ENCODE data around the gene PKIG. TPM values are rescaled to one million over a fixed set of nuclear protein-coding genes. Genes with fewer than 3 reads are reported as not detected.

The PKIG gene
- total and polyA plus RNA-seq, 4 donors, result 25.5 to 107 (median 66.1) TPM

DNA sequence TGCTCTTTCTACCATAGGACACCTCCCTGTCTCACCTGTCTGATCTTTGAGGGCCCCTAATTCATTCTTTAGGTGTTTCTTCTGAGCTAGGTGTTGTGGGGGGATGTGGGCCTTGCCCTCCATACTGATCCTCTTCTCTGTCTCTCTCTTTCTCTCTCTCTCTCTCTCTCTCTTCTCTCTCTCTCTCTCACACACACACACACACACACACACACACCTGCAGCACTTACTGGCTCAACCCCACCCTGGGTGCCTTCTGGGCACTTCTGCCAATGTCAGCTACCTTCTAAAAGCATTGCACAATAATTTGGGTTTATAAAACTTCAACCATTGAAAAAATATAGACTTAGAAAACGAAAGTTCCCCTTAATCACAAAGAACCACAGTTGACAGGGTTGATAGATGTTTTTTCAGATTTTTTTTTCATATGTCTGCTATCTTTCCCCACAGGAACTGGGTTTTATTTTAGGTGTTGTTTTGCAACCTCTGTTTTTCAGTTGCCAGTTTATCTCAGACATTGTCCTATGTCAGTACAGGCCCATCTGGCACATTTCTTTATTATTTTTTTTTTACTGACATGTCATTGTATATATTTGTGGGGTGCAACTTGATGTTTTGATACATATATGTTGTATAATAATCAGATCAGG lies 28.1 kb downstream of the PKIG start:
- Histone ChIP-seq H3K4me1 (ENCODE audit: control insufficient read depth, insufficient read depth, low read length) (peaks cover 26% of the 10 kb centered on the region), H3K27me3 (ENCODE audit: control insufficient read depth, insufficient read depth, low read length) (no peaks in the 10 kb centered on the region), H3K27ac (ENCODE audit: low read depth, low read length) (no peak overlapping the region), H3K4me3 (ENCODE audit: low read depth, low read length) (no peak overlapping the region), H3K9me3 (ENCODE audit: control insufficient read depth, insufficient read depth, low read length) (no peaks in the 10 kb centered on the region), H3K36me3 (ENCODE audit: control insufficient read depth, insufficient read depth, low read length) (peaks cover 15% of the 10 kb centered on the region)
- WGBS (ENCODE audit: insufficient coverage), result no CpG with 5 or more reads among the region's 1 CpG
- no peak for DNase-seq (ENCODE audit: low read depth in 4 of 6, low spot score in 6 of 6)

DNA sequence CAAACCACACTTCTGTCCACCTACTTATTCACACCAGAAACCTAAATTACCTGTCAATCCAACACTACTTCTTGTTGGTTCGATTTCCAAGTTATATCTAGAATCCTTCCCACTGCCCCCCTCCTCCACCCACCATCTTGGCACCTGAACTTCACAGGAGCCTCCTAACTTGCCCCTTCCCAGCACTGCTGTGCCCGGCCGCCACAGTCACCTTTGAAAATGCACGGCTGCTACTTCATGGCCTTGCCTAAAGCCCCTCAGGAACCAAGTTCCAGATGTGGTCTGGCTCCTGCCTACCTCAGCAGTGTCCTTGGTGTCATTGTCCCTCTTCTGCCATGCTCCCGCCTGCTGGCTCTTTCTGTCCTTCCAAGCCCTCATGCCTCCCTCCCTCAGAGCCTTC lies 31.2 kb downstream of the PKIG start:
- peaks cover 39% of the 10 kb centered on the region for H3K36me3 ChIP-seq (ENCODE audit: control insufficient read depth, insufficient read depth, low read length)
- no peak for DNase-seq (ENCODE audit: low read depth in 4 of 6, low spot score in 6 of 6)
- H3K27me3 ChIP-seq (ENCODE audit: control insufficient read depth, insufficient read depth, low read length), result no peaks in the 10 kb centered on the region
- 94% methylated on average over 5 of the region's 5 CpGs for WGBS (ENCODE audit: insufficient coverage)
- H3K9me3 ChIP-seq (ENCODE audit: control insufficient read depth, insufficient read depth, low read length), result no peaks in the 10 kb centered on the region
- H3K4me1 ChIP-seq (ENCODE audit: control insufficient read depth, insufficient read depth, low read length), result peaks cover 41% of the 10 kb centered on the region
- no peak overlapping the region for H3K27ac ChIP-seq (ENCODE audit: low read depth, low read length)
- no peak overlapping the region for H3K4me3 ChIP-seq (ENCODE audit: low read depth, low read length)

DNA sequence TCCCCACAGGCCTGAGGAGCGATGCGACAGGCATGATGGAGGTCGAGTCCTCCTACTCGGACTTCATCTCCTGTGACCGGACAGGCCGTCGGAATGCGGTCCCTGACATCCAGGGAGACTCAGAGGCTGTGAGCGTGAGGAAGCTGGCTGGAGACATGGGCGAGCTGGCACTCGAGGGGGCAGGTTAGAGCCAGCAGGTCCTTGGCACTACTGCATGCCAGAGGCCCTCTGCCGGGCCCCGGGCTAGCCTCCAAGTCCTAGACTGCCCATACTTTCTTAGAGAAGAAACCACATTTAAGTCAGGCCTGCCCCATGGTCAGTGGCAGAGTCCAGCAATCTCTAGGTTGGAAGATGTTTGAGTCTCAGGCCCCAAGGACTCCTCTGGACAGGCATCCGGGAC lies 32.1 kb downstream of the PKIG start:
- Histone ChIP-seq H3K36me3 (ENCODE audit: control insufficient read depth, insufficient read depth, low read length) (peaks cover 48% of the 10 kb centered on the region), H3K27ac (ENCODE audit: low read depth, low read length) (no peak overlapping the region), H3K27me3 (ENCODE audit: control insufficient read depth, insufficient read depth, low read length) (no peaks in the 10 kb centered on the region), H3K9me3 (ENCODE audit: control insufficient read depth, insufficient read depth, low read length) (no peaks in the 10 kb centered on the region), H3K4me1 (ENCODE audit: control insufficient read depth, insufficient read depth, low read length) (peaks cover 36% of the 10 kb centered on the region), H3K4me3 (ENCODE audit: low read depth, low read length) (no peak overlapping the region)
- DNase-seq (ENCODE audit: low read depth in 4 of 6, low spot score in 6 of 6), result peak in 1 of 6 donors; percentile 57
- 69% methylated on average over 14 of the region's 14 CpGs for WGBS (ENCODE audit: insufficient coverage)

DNA sequence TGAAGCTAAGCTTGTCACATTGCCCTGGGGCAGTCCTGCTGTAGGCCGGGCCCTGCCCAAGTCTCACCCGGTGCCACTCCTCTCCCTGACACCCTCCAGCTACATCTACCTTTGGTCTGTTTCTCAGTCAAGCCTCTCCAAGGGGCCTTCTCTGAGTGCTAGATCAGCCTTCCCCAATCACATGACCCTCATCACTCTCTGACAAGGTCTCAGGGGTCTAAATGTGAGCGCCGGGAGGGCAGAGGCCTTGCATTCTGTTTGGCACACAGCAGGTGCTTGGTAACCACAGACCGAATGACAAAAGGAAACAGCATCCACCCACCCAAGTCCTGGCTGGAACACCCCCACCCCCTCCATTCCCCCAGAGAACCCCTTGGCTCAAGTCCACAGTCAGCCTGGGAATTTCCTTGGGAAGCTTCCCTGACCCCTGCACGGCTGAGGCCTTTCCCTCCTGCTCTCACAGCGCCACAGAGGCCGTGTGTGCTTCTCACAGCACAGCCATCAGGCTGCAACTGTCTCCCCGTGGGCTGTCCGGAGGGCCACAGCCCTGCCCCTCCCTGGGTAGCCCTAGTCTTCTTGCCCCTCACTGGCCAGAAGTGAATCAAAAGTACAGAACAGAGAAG lies 32.9 kb downstream of the PKIG start:
- H3K36me3 ChIP-seq (ENCODE audit: control insufficient read depth, insufficient read depth, low read length), result peaks cover 55% of the 10 kb centered on the region
- DNase-seq (ENCODE audit: low read depth in 4 of 6, low spot score in 6 of 6), result peak in 2 of 6 donors; percentile 17 to 44
- peaks cover 29% of the 10 kb centered on the region for H3K4me1 ChIP-seq (ENCODE audit: control insufficient read depth, insufficient read depth, low read length)
- WGBS (ENCODE audit: insufficient coverage), result 24% methylated on average over 10 of the region's 10 CpGs
- H3K4me3 ChIP-seq (ENCODE audit: low read depth, low read length), result no peak overlapping the region
- H3K9me3 ChIP-seq (ENCODE audit: control insufficient read depth, insufficient read depth, low read length), result no peaks in the 10 kb centered on the region
- no peak overlapping the region for H3K27ac ChIP-seq (ENCODE audit: low read depth, low read length)
- no peaks in the 10 kb centered on the region for H3K27me3 ChIP-seq (ENCODE audit: control insufficient read depth, insufficient read depth, low read length)

DNA sequence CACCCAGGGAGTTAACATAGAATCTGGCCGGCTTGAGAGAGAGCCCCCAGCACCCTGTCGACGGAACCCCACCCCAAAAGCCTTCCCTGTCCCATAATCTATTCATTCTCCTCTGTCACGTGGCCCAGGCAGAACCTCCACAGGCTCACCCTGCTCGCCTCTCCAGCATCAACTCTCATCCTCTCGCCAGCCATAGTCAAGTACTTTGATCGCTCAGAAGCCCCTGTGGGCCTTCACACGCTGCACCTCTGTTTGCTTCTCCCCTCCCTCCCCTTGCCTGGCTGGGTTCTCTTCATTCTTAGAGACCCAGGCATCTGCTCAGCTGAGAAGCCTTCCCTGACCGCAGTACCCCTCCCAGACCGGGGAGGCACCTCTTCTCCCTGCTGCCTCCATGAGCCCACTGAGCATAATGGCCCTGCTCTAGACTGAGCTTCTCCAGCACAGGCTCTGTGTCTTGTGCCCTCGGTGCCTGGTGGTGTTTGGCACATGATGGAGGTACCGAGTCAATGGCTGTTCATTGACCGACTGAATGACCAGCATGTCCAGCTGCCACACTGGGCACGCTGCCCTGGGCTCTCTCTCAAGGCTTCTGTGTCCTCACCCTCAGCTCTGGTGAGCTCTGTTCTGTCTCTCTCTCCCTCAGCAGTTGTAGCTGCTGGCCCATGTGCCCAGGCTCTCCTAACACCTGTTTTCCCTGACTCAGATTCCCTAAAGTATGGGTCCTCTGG lies 33.7 kb downstream of the PKIG start:
- Histone ChIP-seq H3K9me3 (ENCODE audit: control insufficient read depth, insufficient read depth, low read length) (no peaks in the 10 kb centered on the region), H3K27me3 (ENCODE audit: control insufficient read depth, insufficient read depth, low read length) (no peaks in the 10 kb centered on the region), H3K27ac (ENCODE audit: low read depth, low read length) (no peak overlapping the region), H3K4me3 (ENCODE audit: low read depth, low read length) (no peak overlapping the region), H3K4me1 (ENCODE audit: control insufficient read depth, insufficient read depth, low read length) (peaks cover 27% of the 10 kb centered on the region), H3K36me3 (ENCODE audit: control insufficient read depth, insufficient read depth, low read length) (peaks cover 55% of the 10 kb centered on the region)
- WGBS (ENCODE audit: insufficient coverage), result 66% methylated on average over 14 of the region's 14 CpGs
- DNase-seq (ENCODE audit: low read depth in 4 of 6, low spot score in 6 of 6), result peak in 1 of 6 donors; percentile 32

DNA sequence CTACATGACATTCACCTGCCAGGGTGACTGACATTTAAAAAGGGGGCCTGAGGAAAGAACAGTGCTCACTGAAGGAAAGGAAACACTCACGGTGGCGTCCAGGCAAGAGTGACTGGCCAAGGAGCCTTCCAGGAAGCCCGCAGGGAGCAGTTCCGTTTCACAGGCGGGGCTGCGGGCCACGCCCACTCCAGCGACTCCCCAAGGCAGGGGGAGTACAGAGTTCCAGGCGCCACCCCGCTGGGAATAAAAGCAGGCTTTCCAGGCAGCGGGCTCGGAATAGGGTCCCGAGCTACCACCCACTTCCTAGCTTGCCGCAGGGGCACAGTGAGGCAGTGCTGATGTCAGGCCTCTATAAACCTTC lies 34.2 kb downstream of the PKIG start:
- Histone ChIP-seq H3K27ac (ENCODE audit: low read depth, low read length) (no peak overlapping the region), H3K27me3 (ENCODE audit: control insufficient read depth, insufficient read depth, low read length) (no peaks in the 10 kb centered on the region), H3K9me3 (ENCODE audit: control insufficient read depth, insufficient read depth, low read length) (no peaks in the 10 kb centered on the region), H3K36me3 (ENCODE audit: control insufficient read depth, insufficient read depth, low read length) (peaks cover 55% of the 10 kb centered on the region), H3K4me1 (ENCODE audit: control insufficient read depth, insufficient read depth, low read length) (peaks cover 27% of the 10 kb centered on the region), H3K4me3 (ENCODE audit: low read depth, low read length) (no peak overlapping the region)
- WGBS (ENCODE audit: insufficient coverage), result 61% methylated on average over 13 of the region's 14 CpGs
- peak in 1 of 6 donors; percentile 22 for DNase-seq (ENCODE audit: low read depth in 4 of 6, low spot score in 6 of 6)

DNA sequence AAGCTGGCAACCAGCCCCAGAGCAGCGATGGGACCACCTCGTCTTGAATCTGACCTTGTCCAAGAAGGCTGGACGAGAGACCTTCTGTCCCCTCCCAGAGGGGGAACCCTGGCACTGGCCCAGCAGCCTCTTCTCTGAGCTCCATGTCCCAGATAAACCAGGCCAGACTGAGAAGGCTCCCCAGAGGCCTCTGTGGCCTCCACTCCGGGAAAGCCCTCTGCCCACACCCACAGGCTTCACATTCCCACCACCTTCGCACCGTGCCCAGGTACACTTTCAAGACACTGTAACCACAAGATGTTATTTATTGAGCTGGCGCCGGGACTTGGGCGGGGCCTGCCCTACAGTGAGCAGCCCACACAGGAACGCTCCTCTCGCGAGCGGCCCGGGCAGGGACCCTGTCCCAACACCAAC lies 35.9 kb downstream of the PKIG start:
- H3K4me3 ChIP-seq (ENCODE audit: low read depth, low read length), result no peak overlapping the region
- H3K27ac ChIP-seq (ENCODE audit: low read depth, low read length), result no peak overlapping the region
- H3K27me3 ChIP-seq (ENCODE audit: control insufficient read depth, insufficient read depth, low read length), result no peaks in the 10 kb centered on the region
- 81% methylated on average over 14 of the region's 14 CpGs for WGBS (ENCODE audit: insufficient coverage)
- H3K9me3 ChIP-seq (ENCODE audit: control insufficient read depth, insufficient read depth, low read length), result peaks cover 4% of the 10 kb centered on the region
- DNase-seq (ENCODE audit: low read depth in 4 of 6, low spot score in 6 of 6), result no peak
- peaks cover 62% of the 10 kb centered on the region for H3K36me3 ChIP-seq (ENCODE audit: control insufficient read depth, insufficient read depth, low read length)
- H3K4me1 ChIP-seq (ENCODE audit: control insufficient read depth, insufficient read depth, low read length), result peaks cover 27% of the 10 kb centered on the region

DNA sequence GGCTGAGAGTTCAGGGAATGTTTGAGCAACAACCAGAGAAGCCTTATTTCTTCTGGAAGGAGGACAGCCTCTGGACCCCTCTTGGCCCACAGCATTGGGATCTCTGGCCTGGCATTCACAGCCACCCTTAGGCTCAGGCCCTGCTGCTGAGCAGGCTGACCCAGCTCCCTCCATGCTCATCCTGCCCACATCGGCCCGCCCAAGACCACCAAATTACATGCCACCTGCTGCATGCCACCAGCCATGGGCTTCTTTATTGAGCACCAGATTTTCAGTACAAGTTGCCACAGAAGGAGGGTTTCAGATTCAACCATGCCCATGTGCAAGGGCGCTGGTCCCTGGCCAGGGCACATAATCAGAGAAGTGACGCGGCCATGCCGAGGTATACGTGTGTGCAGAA lies 36.9 kb downstream of the PKIG start:
- WGBS (ENCODE audit: insufficient coverage), result 96% methylated on average over 7 of the region's 7 CpGs
- no peak overlapping the region for H3K4me3 ChIP-seq (ENCODE audit: low read depth, low read length)
- H3K27ac ChIP-seq (ENCODE audit: low read depth, low read length), result no peak overlapping the region
- H3K27me3 ChIP-seq (ENCODE audit: control insufficient read depth, insufficient read depth, low read length), result no peaks in the 10 kb centered on the region
- H3K9me3 ChIP-seq (ENCODE audit: control insufficient read depth, insufficient read depth, low read length), result peaks cover 4% of the 10 kb centered on the region
- H3K36me3 ChIP-seq (ENCODE audit: control insufficient read depth, insufficient read depth, low read length), result peaks cover 64% of the 10 kb centered on the region
- DNase-seq (ENCODE audit: low read depth in 4 of 6, low spot score in 6 of 6), result no peak
- H3K4me1 ChIP-seq (ENCODE audit: control insufficient read depth, insufficient read depth, low read length), result peaks cover 26% of the 10 kb centered on the region

DNA sequence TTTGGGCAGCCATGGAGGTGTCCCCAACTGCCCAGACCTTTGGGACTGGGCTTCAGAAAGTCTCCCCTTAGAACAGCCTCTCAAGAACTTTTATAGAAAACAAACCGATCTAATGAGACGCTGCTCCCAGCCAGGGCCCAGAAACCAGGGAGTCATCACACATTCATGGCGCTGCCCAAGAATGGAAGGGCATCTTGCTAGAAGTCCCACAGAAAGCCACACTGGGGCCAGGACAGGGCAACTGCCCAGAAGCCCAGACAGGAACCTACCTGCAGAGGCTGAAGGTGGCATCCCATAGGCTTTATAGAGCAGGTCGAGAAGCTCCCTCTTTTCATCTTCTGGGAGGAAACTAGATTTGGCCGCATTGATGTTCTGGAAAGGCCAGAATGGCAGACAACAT lies 37.7 kb downstream of the PKIG start:
- Histone ChIP-seq H3K36me3 (ENCODE audit: control insufficient read depth, insufficient read depth, low read length) (peaks cover 57% of the 10 kb centered on the region), H3K9me3 (ENCODE audit: control insufficient read depth, insufficient read depth, low read length) (peaks cover 4% of the 10 kb centered on the region), H3K27ac (ENCODE audit: low read depth, low read length) (no peak overlapping the region), H3K4me3 (ENCODE audit: low read depth, low read length) (no peak overlapping the region), H3K27me3 (ENCODE audit: control insufficient read depth, insufficient read depth, low read length) (no peaks in the 10 kb centered on the region), H3K4me1 (ENCODE audit: control insufficient read depth, insufficient read depth, low read length) (peaks cover 18% of the 10 kb centered on the region)
- WGBS (ENCODE audit: insufficient coverage), result 97% methylated on average over 4 of the region's 5 CpGs
- no peak for DNase-seq (ENCODE audit: low read depth in 4 of 6, low spot score in 6 of 6)

All from spinal cord (tissue), 10 donors.